Endothelial cell of umbilical vein (primary cell): ENCODE measurements around the gene LRRC8D. TPM values are rescaled to one million over a fixed set of nuclear protein-coding genes. Genes with fewer than 3 reads are reported as not detected.

ENCODE experiments used
- BruUV-seq: library from RNA; stranded (reverse); fragments of 400-500 nt; replicated peaks from 2 replicates; lab custom pipeline; 2021; lab: Mats Ljungman, UMichigan
- CTCF ChIA-PET: fragments of 300-600, 350-600 bp; sonication (Branson Sonifier 250); formaldehyde crosslinking; loops from one replicate; lab custom pipeline; 2021; ENCODE audit warnings: antibody characterized with exemption, inconsistent platforms; lab: Charles Lee
- POLR2A ChIA-PET: fragments of 300-600, 350-600 bp; sonication (Branson Sonifier 250); formaldehyde crosslinking; loops from one replicate; lab custom pipeline; 2021; ENCODE audit warnings: antibody characterized with exemption, inconsistent platforms; lab: Charles Lee
- DNase-seq: peaks from one replicate; pipeline ENCODE4 v3.0.0-alpha.2; 2011; ENCODE audit warnings: low read depth, low spot score
- FAIRE-seq: peaks from 2 replicates; lab custom pipeline; 2011; peaks lifted over from hg19 to GRCh38; lab: Jason Lieb, UNC
- H2AFZ ChIP-seq: 2 replicates; pipeline ENCODE4 v1.6.0; 2012; ENCODE audit warnings: low read depth, low read length, control low read depth, inconsistent platforms
- H3K27ac ChIP-seq: 2 replicates; pipeline ENCODE4 v1.5.1; 2011; ENCODE audit warnings: low read depth, mild to moderate bottlenecking, control low read depth, low read length, moderate library complexity; ENCODE audit not compliant: insufficient read depth
- H3K27me3 ChIP-seq, 2 experiments: 2 replicates each; pipeline versions ENCODE4 v1.6.0 to v1.6.1; 2011; ENCODE audit warnings: low read length in 2 of 2, mixed read lengths in 1 of 2; ENCODE audit not compliant: control insufficient read depth in 2 of 2, insufficient read depth in 2 of 2
- H3K36me3 ChIP-seq, 2 experiments: 2 replicates in 1 of 2; 3 replicates in 1 of 2; pipeline ENCODE4 v1.5.1; 2011; ENCODE audit warnings: low read length in 2 of 2, mild to moderate bottlenecking in 1 of 2, moderate library complexity in 1 of 2; ENCODE audit not compliant: control insufficient read depth in 2 of 2, insufficient read depth in 2 of 2; ENCODE audit errors: extremely low read depth in 1 of 2
- H3K4me1 ChIP-seq: 3 replicates; pipeline ENCODE4 v1.5.1; 2011; ENCODE audit warnings: mild to moderate bottlenecking, low read length; ENCODE audit not compliant: control insufficient read depth, insufficient read depth; ENCODE audit errors: extremely low read depth
- H3K4me2 ChIP-seq: 2 replicates; pipeline ENCODE4 v1.6.1; 2011; ENCODE audit warnings: low read length, control low read depth, mixed read lengths; ENCODE audit not compliant: insufficient read depth
- H3K4me3 ChIP-seq, 3 experiments: fragments of 200-600 bp in 1 of 3; sonication (generic), shearing (Covaris generic) in 1 of 3; replicated peaks in 1 of 3; 2 replicates each; pipeline ENCODE4 v1.5.1; 2011 to 2016; ENCODE audit warnings: control low read depth in 3 of 3, low read length in 3 of 3, mild to moderate bottlenecking in 2 of 3, inconsistent platforms in 1 of 3, low read depth in 1 of 3, moderate library complexity in 1 of 3; ENCODE audit not compliant: insufficient read depth in 1 of 3
- H3K79me2 ChIP-seq: 2 replicates; pipeline ENCODE4 v1.6.0; 2012; ENCODE audit warnings: low read length, inconsistent platforms; ENCODE audit not compliant: control insufficient read depth, insufficient read depth
- H3K9ac ChIP-seq: replicated peaks from 2 replicates; pipeline ENCODE3; 2011; ENCODE audit warnings: low read length, control low read depth; ENCODE audit not compliant: insufficient read depth; ENCODE audit errors: extremely low read depth
- H3K9me1 ChIP-seq: replicated peaks from 3 replicates; pipeline ENCODE4 v1.6.0; 2011; ENCODE audit warnings: mild to moderate bottlenecking, low read length; ENCODE audit not compliant: control insufficient read depth, insufficient read depth; ENCODE audit errors: extremely low read depth
- H3K9me3 ChIP-seq: replicated peaks from 2 replicates; pipeline ENCODE4 v1.5.1; 2012; ENCODE audit warnings: low read length, inconsistent platforms; ENCODE audit not compliant: control insufficient read depth, insufficient read depth
- H4K20me1 ChIP-seq: replicated peaks from 2 replicates; pipeline ENCODE3; 2011; ENCODE audit warnings: mild to moderate bottlenecking, low read length; ENCODE audit not compliant: control insufficient read depth, insufficient read depth; ENCODE audit errors: extremely low read depth
- EZH2 ChIP-seq: IDR thresholded peaks from 2 replicates; pipeline ENCODE4 v1.6.1; 2012; ENCODE audit warnings: borderline replicate concordance, low read depth, mild to moderate bottlenecking, moderate library complexity, low read length, inconsistent platforms; ENCODE audit not compliant: severe bottlenecking
- FOS ChIP-seq: IDR thresholded peaks from 2 replicates; pipeline ENCODE4 v1.6.1; 2011; ENCODE audit warnings: mild to moderate bottlenecking, low read length, moderate library complexity, borderline replicate concordance; ENCODE audit not compliant: insufficient read depth
- GATA2 ChIP-seq: IDR thresholded peaks from 2 replicates; pipeline ENCODE4 v1.7.0; 2011; ENCODE audit warnings: low read depth, mild to moderate bottlenecking, moderate library complexity, mixed read lengths, low read length; ENCODE audit not compliant: insufficient read length, insufficient read depth
- JUN ChIP-seq: IDR thresholded peaks from 2 replicates; pipeline ENCODE4 v1.6.1; 2011; ENCODE audit warnings: borderline replicate concordance, low read depth; ENCODE audit not compliant: insufficient read length, insufficient read depth
- MYC ChIP-seq: IDR thresholded peaks from one replicate; pipeline ENCODE4 v1.6.1; 2011; ENCODE audit warnings: mild to moderate bottlenecking, low read depth, low read length
- POLR2A ChIP-seq: IDR thresholded peaks from 2 replicates; pipeline ENCODE4 v1.6.1; 2012; ENCODE audit warnings: low read depth, mild to moderate bottlenecking, control low read depth, low read length
- POLR2AphosphoS5 ChIP-seq: IDR thresholded peaks from 2 replicates; pipeline ENCODE4 v1.6.1; 2012; ENCODE audit warnings: low read depth, mild to moderate bottlenecking, control low read depth, low read length, moderate library complexity; ENCODE audit not compliant: insufficient read depth
- dilution Hi-C: fragments of 300-500 bp; cut with MboI; formaldehyde crosslinking; loops from one replicate; pipeline ENCODE4 v1.15.0; 2019; ENCODE audit warnings: low sequenced_read_pairs; ENCODE audit not compliant: extremely low pct_ligation_motif_present
- intact Hi-C: fragments of 100-400 bp; cut with micrococcal nuclease; formaldehyde crosslinking; loops from one replicate; pipeline ENCODE4 v1.10.0; 2022
- polyA plus RNA-seq, 4 experiments: library from polyadenylated mRNA; depleted of rRNA in 3 of 4; stranded (reverse) in 3 of 4; unstranded in 1 of 4; fragments of >200 nt; gene quantifications; 2 replicates each; pipeline versions ENCODE4 v1.2.1 to v1.2.3, GENCODE V29; 2011 to 2012; ENCODE audit warnings: missing spikeins in 1 of 4
- total RNA-seq: library from RNA; stranded (reverse); gene quantifications from 2 replicates; pipeline ENCODE4 v1.2.3, GENCODE V29; 2021
- TF ChIP-seq, protein P1 (sequence below): IDR thresholded peaks from 2 replicates; pipeline ENCODE4 v1.6.1; 2011; ENCODE audit not compliant: insufficient read depth, insufficient read length
- TF ChIP-seq, protein P2 (sequence below), 2 donors: IDR thresholded peaks; 1 replicate in 1 of 2; 2 replicates in 1 of 2; pipeline ENCODE4 v1.5.1; 2011; ENCODE audit warnings: low read length in 2 of 2, mild to moderate bottlenecking in 2 of 2, moderate library complexity in 2 of 2, control low read depth in 1 of 2, inconsistent platforms in 1 of 2, low read depth in 1 of 2; ENCODE audit not compliant: insufficient read depth in 1 of 2; ENCODE audit errors: extremely low read depth in 1 of 2

The LRRC8D gene
- total and polyA plus RNA-seq, 2 donors (not counting 3 experiments of a cell fraction or from before 2014, with no cell fraction given), result 31.9 to 37.7 TPM

DNA sequence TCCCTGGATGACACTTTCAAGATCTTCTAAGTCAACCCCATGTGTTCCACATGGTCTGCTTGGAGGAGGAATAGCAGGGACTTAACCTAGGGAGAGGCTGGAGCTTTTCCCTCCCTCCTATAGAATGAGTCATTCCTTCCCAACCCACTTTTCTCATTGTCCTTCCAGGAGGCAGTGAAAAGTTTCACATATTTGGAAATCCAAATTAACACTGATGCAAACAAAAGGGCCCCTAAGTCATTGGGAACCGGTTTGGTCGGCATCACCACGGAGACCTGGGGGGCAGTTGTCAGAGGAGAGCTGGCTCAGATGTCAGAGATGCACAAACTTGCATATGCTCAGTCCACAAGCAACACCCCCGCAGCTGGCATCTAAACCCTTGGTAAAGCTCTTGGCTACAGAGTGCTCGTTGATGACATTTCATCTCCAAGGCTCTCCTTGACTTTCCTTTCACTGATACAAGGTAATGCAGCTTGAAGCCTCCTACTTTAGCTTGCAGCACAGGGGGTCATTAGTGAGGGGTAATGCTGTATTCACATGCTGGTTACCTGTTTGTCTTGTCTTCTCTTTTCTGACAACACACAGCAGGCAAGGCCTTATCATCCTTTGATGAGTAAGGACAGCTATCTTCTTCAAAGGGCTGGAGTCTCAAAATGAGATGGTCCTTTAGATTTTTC is 12.3 kb upstream of the LRRC8D start:
- no peaks in the 10 kb centered on the region for H3K4me1 ChIP-seq
- no peaks in the 10 kb centered on the region for H3K9me3 ChIP-seq
- H3K9me1 ChIP-seq, result no peaks in the 10 kb centered on the region
- H3K79me2 ChIP-seq, result no peaks in the 10 kb centered on the region
- peaks cover 0 to 2% of the 10 kb centered on the region in 2 experiments for H3K27me3 ChIP-seq
- H3K9ac ChIP-seq, result no peak overlapping the region
- H2AFZ ChIP-seq, result no peak overlapping the region
- ChIA-PET POLR2A (no interaction called here), CTCF (interaction anchor here (1.1 to 1.5 kb wide), 2 partner anchors 10 to 35 kb away, joined by 3 to 4 read pairs; no protein-coding TSS in a partner anchor)
- peak; percentile 73 for FAIRE-seq
- intact Hi-C loops (no loop called here), dilution Hi-C loops (no loop called here)
- H4K20me1 ChIP-seq, result no peaks in the 10 kb centered on the region
- TF ChIP-seq POLR2AphosphoS5 (no peak), JUN (no peak), GATA2 (no peak), FOS (peak; percentile 34)
- TF ChIP-seq, protein P1, sequence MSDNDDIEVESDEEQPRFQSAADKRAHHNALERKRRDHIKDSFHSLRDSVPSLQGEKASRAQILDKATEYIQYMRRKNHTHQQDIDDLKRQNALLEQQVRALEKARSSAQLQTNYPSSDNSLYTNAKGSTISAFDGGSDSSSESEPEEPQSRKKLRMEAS, result no peak
- H3K27ac ChIP-seq, result no peak overlapping the region
- no peak overlapping the region for H3K4me3 ChIP-seq
- BruUV-seq, result no TSS peak
- no peak for DNase-seq
- no peak overlapping the region for H3K4me2 ChIP-seq
- no peaks in the 10 kb centered on the region for H3K36me3 ChIP-seq

- H3K4me2 ChIP-seq, result no peak overlapping the region
- H4K20me1 ChIP-seq, result no peaks in the 10 kb centered on the region
- H3K27me3 ChIP-seq, result peaks cover 0 to 2% of the 10 kb centered on the region in 2 experiments
- no peak overlapping the region for H3K27ac ChIP-seq
- no peaks in the 10 kb centered on the region for H3K9me1 ChIP-seq
- intact Hi-C loops (no loop called here), dilution Hi-C loops (no loop called here)
- H3K9ac ChIP-seq, result no peak overlapping the region
- ChIA-PET CTCF (interaction anchor here (1.0 kb wide), 1 partner anchor 29 kb away, joined by 4 read pairs; no protein-coding TSS in a partner anchor), POLR2A (no interaction called here)
- TF ChIP-seq FOS (no peak), GATA2 (no peak), POLR2A (no peak), MYC (no peak), JUN (no peak), EZH2 (no peak), POLR2AphosphoS5 (no peak)
- TF ChIP-seq, protein P1, result no peak
- TF ChIP-seq, protein P2, sequence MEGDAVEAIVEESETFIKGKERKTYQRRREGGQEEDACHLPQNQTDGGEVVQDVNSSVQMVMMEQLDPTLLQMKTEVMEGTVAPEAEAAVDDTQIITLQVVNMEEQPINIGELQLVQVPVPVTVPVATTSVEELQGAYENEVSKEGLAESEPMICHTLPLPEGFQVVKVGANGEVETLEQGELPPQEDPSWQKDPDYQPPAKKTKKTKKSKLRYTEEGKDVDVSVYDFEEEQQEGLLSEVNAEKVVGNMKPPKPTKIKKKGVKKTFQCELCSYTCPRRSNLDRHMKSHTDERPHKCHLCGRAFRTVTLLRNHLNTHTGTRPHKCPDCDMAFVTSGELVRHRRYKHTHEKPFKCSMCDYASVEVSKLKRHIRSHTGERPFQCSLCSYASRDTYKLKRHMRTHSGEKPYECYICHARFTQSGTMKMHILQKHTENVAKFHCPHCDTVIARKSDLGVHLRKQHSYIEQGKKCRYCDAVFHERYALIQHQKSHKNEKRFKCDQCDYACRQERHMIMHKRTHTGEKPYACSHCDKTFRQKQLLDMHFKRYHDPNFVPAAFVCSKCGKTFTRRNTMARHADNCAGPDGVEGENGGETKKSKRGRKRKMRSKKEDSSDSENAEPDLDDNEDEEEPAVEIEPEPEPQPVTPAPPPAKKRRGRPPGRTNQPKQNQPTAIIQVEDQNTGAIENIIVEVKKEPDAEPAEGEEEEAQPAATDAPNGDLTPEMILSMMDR (IDR thresholded peaks at IDR 0.05; ENCODE audit: extremely low read depth in 1 of 2, insufficient read depth in 1 of 2, low read depth in 1 of 2, low read length in 2 of 2), result no peak
- H3K4me3 ChIP-seq, result no peak overlapping the region
- H2AFZ ChIP-seq, result no peak overlapping the region
- FAIRE-seq, result no peak
- no peak for DNase-seq
- H3K4me1 ChIP-seq, result no peaks in the 10 kb centered on the region
- no TSS peak for BruUV-seq
- no peaks in the 10 kb centered on the region for H3K79me2 ChIP-seq
- no peaks in the 10 kb centered on the region for H3K9me3 ChIP-seq
- no peaks in the 10 kb centered on the region for H3K36me3 ChIP-seq
Observed at GRCh38 chr1:89809556-89809955, 11.3 kb upstream of the LRRC8D start.
